NCI-H2227 (cell line): ENCODE data around the gene RSPH10B2.
"Not testable (repeated sequence)": the region's sequence is repeated elsewhere in the genome, so short reads cannot be mapped to it uniquely, and the experiment has no call there.

Source experiments
- DNase-seq: peaks from one replicate; lab custom pipeline; 2025; ENCODE audit not compliant: unreplicated experiment; lab: John Stamatoyannopoulos, UW

Gene RSPH10B2

GRCh38 chr7:6753964-6754363 is at the start of gene RSPH10B2:
Gene RSPH10B2 (plus strand): TSS chr7:6754103. CDS start chr7:6757678, 3,575 bp downstream.
- not testable (repeated sequence) for DNase-seq

GRCh38 chr7:6705959-6706665 is 47.8 kb upstream of the RSPH10B2 start:
- peak; percentile 33 for DNase-seq

GRCh38 chr7:6706666-6707407 is 47.1 kb upstream of the RSPH10B2 start, which contains the start of gene ZNF12:
Gene ZNF12 (minus strand): TSS chr7:6706947. CDS start chr7:6705173, 1,774 bp downstream.
- DNase-seq: peak; percentile 92

- no peak for DNase-seq
These were observed 45.6 kb upstream of the RSPH10B2 start for GRCh38 chr7:6708304-6708703.

GRCh38 chr7:6709808-6710207 is 44.1 kb upstream of the RSPH10B2 start:
- no peak for DNase-seq

- no peak for DNase-seq
These were observed 39.5 kb upstream of the RSPH10B2 start for GRCh38 chr7:6714360-6714759.

- DNase-seq: not testable (repeated sequence)
These were observed 38.0 kb upstream of the RSPH10B2 start for GRCh38 chr7:6715898-6716297.

GRCh38 chr7:6718124-6718523 is 35.8 kb upstream of the RSPH10B2 start:
- DNase-seq: no peak

- DNase-seq: not testable (repeated sequence)
These were observed 29.6 kb upstream of the RSPH10B2 start for GRCh38 chr7:6724351-6724750.

GRCh38 chr7:6725003-6725402 is 28.9 kb upstream of the RSPH10B2 start:
- no peak for DNase-seq

- not testable (repeated sequence) for DNase-seq
These were observed 27.6 kb upstream of the RSPH10B2 start for GRCh38 chr7:6726341-6726740.

- no peak for DNase-seq
These were observed 26.2 kb upstream of the RSPH10B2 start for GRCh38 chr7:6727663-6728062.

GRCh38 chr7:6728893-6729491 is 24.9 kb upstream of the RSPH10B2 start:
- DNase-seq: not testable (repeated sequence)

GRCh38 chr7:6729492-6730342 is 24.2 kb upstream of the RSPH10B2 start:
- DNase-seq: peak; percentile 86

- peak; percentile 32 for DNase-seq
These were observed 23.6 kb upstream of the RSPH10B2 start for GRCh38 chr7:6730343-6730633.

GRCh38 chr7:6738415-6738814 is 15.5 kb upstream of the RSPH10B2 start:
- not testable (repeated sequence) for DNase-seq

GRCh38 chr7:6744410-6745100 is 9.3 kb upstream of the RSPH10B2 start:
- not testable (repeated sequence) for DNase-seq

- not testable (repeated sequence) for DNase-seq
These were observed 4.6 kb upstream of the RSPH10B2 start for GRCh38 chr7:6749335-6749734.

- DNase-seq: not testable (repeated sequence)
These were observed 3.7 kb upstream of the RSPH10B2 start for GRCh38 chr7:6750173-6750572.

- not testable (repeated sequence) for DNase-seq
These were observed 7.3 kb downstream of the RSPH10B2 start for GRCh38 chr7:6761186-6761585.
